NB4 (cell line): ENCODE data around the gene ZNF322.
"Not testable (repeated sequence)": the region's sequence is repeated elsewhere in the genome, so short reads cannot be mapped to it uniquely, and the experiment has no call there.

ENCODE experiments used
- MAX ChIP-seq: IDR thresholded peaks from 2 replicates; pipeline ENCODE4 v1.6.1; 2011; ENCODE audit warnings: low read depth, low read length
- MYC ChIP-seq: IDR thresholded peaks from 2 replicates; pipeline ENCODE4 v1.6.1; 2011; ENCODE audit warnings: low read depth, low read length
- POLR2A ChIP-seq: IDR thresholded peaks from 2 replicates; pipeline ENCODE4 v1.6.1; 2011; ENCODE audit warnings: mild to moderate bottlenecking; ENCODE audit not compliant: insufficient read length; ENCODE audit errors: extremely low read depth
- TF ChIP-seq, protein P1 (sequence below): IDR thresholded peaks from one replicate; pipeline ENCODE4 v1.5.1; 2012; ENCODE audit warnings: low read depth, low read length

GRCh38 chr6:26689324-26689947 is 29.9 kb upstream of the ZNF322 start:
- TF ChIP-seq, protein P1, sequence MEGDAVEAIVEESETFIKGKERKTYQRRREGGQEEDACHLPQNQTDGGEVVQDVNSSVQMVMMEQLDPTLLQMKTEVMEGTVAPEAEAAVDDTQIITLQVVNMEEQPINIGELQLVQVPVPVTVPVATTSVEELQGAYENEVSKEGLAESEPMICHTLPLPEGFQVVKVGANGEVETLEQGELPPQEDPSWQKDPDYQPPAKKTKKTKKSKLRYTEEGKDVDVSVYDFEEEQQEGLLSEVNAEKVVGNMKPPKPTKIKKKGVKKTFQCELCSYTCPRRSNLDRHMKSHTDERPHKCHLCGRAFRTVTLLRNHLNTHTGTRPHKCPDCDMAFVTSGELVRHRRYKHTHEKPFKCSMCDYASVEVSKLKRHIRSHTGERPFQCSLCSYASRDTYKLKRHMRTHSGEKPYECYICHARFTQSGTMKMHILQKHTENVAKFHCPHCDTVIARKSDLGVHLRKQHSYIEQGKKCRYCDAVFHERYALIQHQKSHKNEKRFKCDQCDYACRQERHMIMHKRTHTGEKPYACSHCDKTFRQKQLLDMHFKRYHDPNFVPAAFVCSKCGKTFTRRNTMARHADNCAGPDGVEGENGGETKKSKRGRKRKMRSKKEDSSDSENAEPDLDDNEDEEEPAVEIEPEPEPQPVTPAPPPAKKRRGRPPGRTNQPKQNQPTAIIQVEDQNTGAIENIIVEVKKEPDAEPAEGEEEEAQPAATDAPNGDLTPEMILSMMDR: not testable (repeated sequence)
- not testable (repeated sequence) for TF ChIP-seq POLR2A, MAX, MYC
